ENCODE results near the gene PARD3B.

DNA sequence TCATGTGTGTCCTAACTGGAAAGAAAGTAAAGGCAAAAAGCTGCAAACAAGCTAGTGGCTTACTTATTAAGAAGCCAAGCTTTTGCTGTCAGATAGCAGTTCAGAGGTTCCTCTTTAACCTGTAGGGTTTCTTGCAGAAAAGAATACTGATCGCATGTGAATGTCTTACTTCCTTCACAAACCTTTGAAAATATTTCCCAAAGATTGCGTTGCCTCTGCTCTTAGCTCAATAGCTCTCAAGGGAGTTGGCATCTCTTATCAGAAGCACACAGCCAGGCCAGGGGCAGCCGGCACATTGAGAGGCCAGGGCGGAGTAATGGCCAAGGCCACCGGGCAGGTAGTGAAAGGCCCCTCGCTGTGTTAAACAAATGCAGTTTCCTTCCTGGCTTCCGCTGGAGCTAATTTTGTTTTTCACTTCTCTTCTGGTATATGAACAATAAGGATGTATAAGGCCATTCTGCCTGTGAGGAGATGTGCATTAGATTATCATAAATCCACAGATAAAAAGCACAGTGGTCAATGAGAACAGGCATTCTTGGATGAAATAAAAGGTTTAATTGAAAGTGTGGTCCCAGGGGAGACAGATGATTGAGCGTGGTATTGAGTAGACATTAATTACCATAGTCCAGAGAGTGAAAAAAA lies 594.7 kb downstream of the PARD3B start:
- TF ChIP-seq, protein P1, sequence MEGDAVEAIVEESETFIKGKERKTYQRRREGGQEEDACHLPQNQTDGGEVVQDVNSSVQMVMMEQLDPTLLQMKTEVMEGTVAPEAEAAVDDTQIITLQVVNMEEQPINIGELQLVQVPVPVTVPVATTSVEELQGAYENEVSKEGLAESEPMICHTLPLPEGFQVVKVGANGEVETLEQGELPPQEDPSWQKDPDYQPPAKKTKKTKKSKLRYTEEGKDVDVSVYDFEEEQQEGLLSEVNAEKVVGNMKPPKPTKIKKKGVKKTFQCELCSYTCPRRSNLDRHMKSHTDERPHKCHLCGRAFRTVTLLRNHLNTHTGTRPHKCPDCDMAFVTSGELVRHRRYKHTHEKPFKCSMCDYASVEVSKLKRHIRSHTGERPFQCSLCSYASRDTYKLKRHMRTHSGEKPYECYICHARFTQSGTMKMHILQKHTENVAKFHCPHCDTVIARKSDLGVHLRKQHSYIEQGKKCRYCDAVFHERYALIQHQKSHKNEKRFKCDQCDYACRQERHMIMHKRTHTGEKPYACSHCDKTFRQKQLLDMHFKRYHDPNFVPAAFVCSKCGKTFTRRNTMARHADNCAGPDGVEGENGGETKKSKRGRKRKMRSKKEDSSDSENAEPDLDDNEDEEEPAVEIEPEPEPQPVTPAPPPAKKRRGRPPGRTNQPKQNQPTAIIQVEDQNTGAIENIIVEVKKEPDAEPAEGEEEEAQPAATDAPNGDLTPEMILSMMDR (IDR thresholded peaks at IDR 0.05): no peak
- no peak for TF ChIP-seq POLR2A (IDR thresholded peaks at IDR 0.05)
